Measurements from ENCODE around the gene KCNB1. TPM values are rescaled to one million over a fixed set of nuclear protein-coding genes. Genes with fewer than 3 reads are reported as not detected.

Gene KCNB1
- polyA plus RNA-seq, 1 donor = 2.4 TPM

DNA sequence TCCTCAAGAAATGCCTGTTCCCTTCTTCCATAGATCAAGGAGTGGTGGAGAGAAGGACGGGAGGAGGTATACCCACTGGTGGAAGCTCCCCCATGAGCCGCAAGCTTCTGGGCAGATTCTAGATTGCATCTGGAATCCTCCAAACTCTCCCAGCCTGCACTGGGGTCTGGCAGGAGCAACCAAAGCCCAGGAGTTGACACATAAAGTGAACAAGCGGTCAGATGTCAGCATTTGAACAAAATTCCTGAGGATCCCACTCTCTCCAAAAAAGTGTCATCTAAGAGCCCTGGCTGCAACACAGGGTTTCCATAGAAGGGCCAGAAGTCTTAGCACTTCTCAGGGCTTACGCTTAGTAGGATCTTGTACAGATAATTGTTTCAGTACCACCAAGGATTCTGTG, 88.2 kb downstream of the KCNB1 start:
- Histone ChIP-seq H3K27ac (ENCODE audit: low read length) (peak overlapping the region; percentile 1), H3K9me3 (ENCODE audit: control insufficient read depth, low read depth, low read length) (no peaks in the 10 kb centered on the region), H3K36me3 (ENCODE audit: control insufficient read depth, insufficient read depth, low read length) (no peaks in the 10 kb centered on the region), H3K4me3 (ENCODE audit: low read length) (no peak overlapping the region), H3K4me1 (ENCODE audit: control insufficient read depth, insufficient read depth, low read length) (no peaks in the 10 kb centered on the region), H3K27me3 (ENCODE audit: control insufficient read depth, insufficient read depth, low read length) (peaks cover 5% of the 10 kb centered on the region)
- DNase-seq = no peak
- WGBS (ENCODE audit: insufficient coverage, low lambda C conversion rate) = no CpG with 5 or more reads among the region's 4 CpGs

DNA sequence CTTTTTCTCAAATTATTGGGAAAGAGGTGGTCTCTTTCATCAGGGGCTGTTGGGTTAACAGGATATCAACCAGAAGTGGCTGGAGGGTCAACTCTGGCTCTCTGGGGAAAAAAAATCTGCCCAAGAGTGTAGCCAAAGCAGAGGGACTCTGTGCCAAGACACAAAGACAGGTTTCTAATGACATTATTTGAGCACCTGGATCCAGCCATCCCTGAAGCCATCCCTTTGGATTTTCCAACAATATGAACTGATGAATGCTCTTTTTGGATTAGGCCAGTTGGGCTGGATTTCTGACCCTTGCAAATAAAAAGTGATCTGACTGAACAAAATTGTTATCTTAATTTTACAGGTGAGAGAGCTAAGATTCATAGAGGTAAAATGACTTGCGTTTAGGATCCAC, 88.7 kb downstream of the KCNB1 start:
- Histone ChIP-seq H3K27me3 (ENCODE audit: control insufficient read depth, insufficient read depth, low read length) (peaks cover 5% of the 10 kb centered on the region), H3K9me3 (ENCODE audit: control insufficient read depth, low read depth, low read length) (no peaks in the 10 kb centered on the region), H3K4me1 (ENCODE audit: control insufficient read depth, insufficient read depth, low read length) (no peaks in the 10 kb centered on the region), H3K4me3 (ENCODE audit: low read length) (no peak overlapping the region), H3K27ac (ENCODE audit: low read length) (no peak overlapping the region), H3K36me3 (ENCODE audit: control insufficient read depth, insufficient read depth, low read length) (no peaks in the 10 kb centered on the region)
- no CpG with 5 or more reads among the region's 1 CpG for WGBS (ENCODE audit: insufficient coverage, low lambda C conversion rate)
- no peak for DNase-seq

DNA sequence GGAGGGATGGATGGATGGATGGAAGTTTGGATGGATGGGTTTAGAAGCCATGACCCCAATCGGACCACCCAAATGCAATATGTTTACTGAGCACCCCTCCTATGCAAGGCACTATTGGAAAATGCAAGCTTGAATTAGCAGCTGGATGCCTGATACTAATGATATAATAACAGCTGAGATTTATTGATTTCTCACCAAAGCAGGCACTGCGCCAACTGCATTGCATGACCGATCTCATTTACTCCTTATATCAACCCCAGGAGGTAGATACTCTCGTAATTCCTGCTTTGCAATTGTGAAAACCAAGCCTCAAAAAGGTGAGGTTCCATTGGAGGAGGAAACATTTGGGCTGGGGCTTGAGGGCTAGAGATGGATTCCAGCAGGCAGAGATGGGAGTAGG, 89.7 kb downstream of the KCNB1 start:
- no peak for DNase-seq
- Histone ChIP-seq H3K27me3 (ENCODE audit: control insufficient read depth, insufficient read depth, low read length) (peaks cover 5% of the 10 kb centered on the region), H3K4me3 (ENCODE audit: low read length) (no peak overlapping the region), H3K9me3 (ENCODE audit: control insufficient read depth, low read depth, low read length) (no peaks in the 10 kb centered on the region), H3K36me3 (ENCODE audit: control insufficient read depth, insufficient read depth, low read length) (no peaks in the 10 kb centered on the region), H3K27ac (ENCODE audit: low read length) (no peak overlapping the region), H3K4me1 (ENCODE audit: control insufficient read depth, insufficient read depth, low read length) (no peaks in the 10 kb centered on the region)
- no CpG with 5 or more reads among the region's 4 CpGs for WGBS (ENCODE audit: insufficient coverage, low lambda C conversion rate)

DNA sequence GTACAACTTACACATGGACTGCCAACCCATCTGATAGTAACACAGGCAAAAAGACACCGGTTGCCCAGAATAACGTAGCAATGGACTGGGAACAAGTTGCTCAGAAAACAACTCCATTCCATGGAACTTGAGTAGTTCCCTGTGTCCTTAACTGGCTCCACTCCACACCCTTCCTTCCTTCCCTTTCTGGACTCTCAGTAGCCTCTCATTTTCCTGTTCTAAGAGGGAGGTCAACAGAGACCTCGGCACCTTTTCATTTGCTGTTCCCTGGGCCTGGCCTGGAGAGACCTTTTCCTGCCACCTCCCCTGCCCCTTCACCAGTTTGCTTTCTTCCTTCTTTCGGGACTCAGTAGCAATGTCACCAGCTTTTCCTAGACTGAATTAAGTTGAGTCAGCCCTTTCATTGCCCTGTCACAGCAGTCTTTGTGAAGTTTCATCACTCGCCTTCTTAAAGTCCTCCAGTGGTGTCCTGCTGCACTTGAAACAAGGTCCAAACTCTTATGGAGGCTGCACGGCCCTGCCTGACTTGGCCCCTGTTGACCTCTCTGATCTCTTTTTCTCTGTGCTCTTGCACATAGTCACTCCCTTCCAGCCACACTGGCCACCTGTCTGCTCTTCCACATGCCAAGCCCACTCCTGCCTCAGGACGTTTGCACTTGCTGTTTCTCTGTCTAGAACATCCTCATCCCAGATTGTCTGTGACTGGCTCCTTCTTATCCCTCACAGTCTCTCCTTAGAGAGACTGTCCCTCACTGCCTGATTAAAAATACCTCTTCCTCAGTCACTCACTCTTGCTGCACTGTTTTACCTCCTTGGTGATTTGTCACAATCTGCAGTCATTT, 90.8 kb downstream of the KCNB1 start:
- DNase-seq = no peak
- Histone ChIP-seq H3K36me3 (ENCODE audit: control insufficient read depth, insufficient read depth, low read length) (no peaks in the 10 kb centered on the region), H3K27me3 (ENCODE audit: control insufficient read depth, insufficient read depth, low read length) (peaks cover 6% of the 10 kb centered on the region), H3K4me1 (ENCODE audit: control insufficient read depth, insufficient read depth, low read length) (no peaks in the 10 kb centered on the region), H3K27ac (ENCODE audit: low read length) (no peak overlapping the region), H3K9me3 (ENCODE audit: control insufficient read depth, low read depth, low read length) (no peaks in the 10 kb centered on the region), H3K4me3 (ENCODE audit: low read length) (no peak overlapping the region)
- whole genome bisulfite sequencing (ENCODE audit: insufficient coverage, low lambda C conversion rate) = 100% methylated on average over 2 of the region's 7 CpGs

DNA sequence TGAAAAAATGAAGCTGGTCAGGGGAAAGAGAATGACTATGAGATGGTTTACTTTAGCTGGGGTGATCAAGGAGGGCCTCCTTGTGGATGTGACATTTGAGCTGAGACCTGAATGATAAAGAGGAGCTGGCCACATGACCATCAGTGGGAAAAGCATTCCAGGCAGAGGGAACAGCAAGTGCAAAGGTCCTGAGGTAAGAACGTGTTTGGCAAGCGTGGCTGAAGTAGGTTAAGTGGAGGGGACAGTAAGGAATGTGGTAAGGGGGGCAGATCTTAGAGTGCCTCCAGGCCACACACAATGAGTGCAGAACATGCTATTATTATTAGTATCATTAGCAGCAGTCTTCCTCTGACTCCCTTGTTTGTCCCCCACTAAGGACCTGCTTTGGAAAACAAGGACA, 92.6 kb downstream of the KCNB1 start:
- WGBS (ENCODE audit: insufficient coverage, low lambda C conversion rate) = 80% methylated on average over 2 of the region's 2 CpGs
- H3K27ac ChIP-seq (ENCODE audit: low read length) = no peak overlapping the region

DNA sequence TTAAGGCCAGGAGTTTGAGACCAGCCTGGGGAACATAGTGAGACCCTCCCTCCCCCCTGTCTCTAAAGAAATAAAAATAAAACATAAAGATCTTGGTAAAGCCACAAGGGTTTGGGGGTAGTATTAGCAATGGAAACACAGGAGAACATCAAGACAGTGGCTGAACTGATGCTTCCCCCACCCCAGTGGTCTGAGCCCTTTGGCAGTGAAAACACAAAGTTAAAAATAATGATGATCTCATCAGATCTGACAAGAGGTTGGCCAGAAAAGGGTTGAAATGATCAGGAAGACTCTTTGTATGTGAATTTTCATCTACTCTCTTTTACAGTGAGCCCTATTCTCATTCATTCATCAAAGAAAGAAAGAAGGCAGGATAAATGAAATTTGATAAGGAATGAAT, 93.7 kb downstream of the KCNB1 start:
- H3K27me3 ChIP-seq (ENCODE audit: control insufficient read depth, insufficient read depth, low read length) = peaks cover 6% of the 10 kb centered on the region
- H3K4me3 ChIP-seq (ENCODE audit: low read length) = no peak overlapping the region
- no peaks in the 10 kb centered on the region for H3K9me3 ChIP-seq (ENCODE audit: control insufficient read depth, low read depth, low read length)
- DNase-seq = no peak
- no peak overlapping the region for H3K27ac ChIP-seq (ENCODE audit: low read length)
- no peaks in the 10 kb centered on the region for H3K36me3 ChIP-seq (ENCODE audit: control insufficient read depth, insufficient read depth, low read length)
- H3K4me1 ChIP-seq (ENCODE audit: control insufficient read depth, insufficient read depth, low read length) = no peaks in the 10 kb centered on the region

More for the DNA sequence above, 92.6 kb downstream of the KCNB1 start:
- Histone ChIP-seq H3K4me1 (ENCODE audit: control insufficient read depth, insufficient read depth, low read length) (no peaks in the 10 kb centered on the region), H3K27me3 (ENCODE audit: control insufficient read depth, insufficient read depth, low read length) (peaks cover 6% of the 10 kb centered on the region), H3K36me3 (ENCODE audit: control insufficient read depth, insufficient read depth, low read length) (no peaks in the 10 kb centered on the region), H3K4me3 (ENCODE audit: low read length) (no peak overlapping the region), H3K9me3 (ENCODE audit: control insufficient read depth, low read depth, low read length) (no peaks in the 10 kb centered on the region)
- DNase-seq = no peak

DNA sequence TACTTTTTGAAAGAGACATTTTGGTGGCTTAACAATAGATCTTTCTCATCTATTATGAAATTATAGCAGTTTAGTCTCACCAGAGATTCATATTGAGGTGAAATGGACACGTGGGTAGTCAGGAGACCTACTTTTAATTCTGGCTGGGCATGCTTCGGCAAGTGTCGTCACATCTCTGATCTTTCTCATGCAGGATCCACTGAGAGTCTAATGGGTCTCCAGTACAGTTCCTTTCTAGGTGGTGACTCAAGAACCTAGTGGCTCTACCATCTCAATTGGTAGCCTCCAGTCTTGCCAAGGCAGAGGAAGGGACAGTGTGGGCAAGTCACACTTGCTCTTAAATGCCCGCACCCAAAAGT, 94.9 kb downstream of the KCNB1 start:
- H3K36me3 ChIP-seq (ENCODE audit: control insufficient read depth, insufficient read depth, low read length) = no peaks in the 10 kb centered on the region
- H3K27ac ChIP-seq (ENCODE audit: low read length) = no peak overlapping the region
- WGBS (ENCODE audit: insufficient coverage, low lambda C conversion rate) = no CpG with 5 or more reads among the region's 4 CpGs
- no peaks in the 10 kb centered on the region for H3K9me3 ChIP-seq (ENCODE audit: control insufficient read depth, low read depth, low read length)
- H3K4me3 ChIP-seq (ENCODE audit: low read length) = no peak overlapping the region
- DNase-seq = no peak
- H3K27me3 ChIP-seq (ENCODE audit: control insufficient read depth, insufficient read depth, low read length) = peaks cover 6% of the 10 kb centered on the region
- no peaks in the 10 kb centered on the region for H3K4me1 ChIP-seq (ENCODE audit: control insufficient read depth, insufficient read depth, low read length)

DNA sequence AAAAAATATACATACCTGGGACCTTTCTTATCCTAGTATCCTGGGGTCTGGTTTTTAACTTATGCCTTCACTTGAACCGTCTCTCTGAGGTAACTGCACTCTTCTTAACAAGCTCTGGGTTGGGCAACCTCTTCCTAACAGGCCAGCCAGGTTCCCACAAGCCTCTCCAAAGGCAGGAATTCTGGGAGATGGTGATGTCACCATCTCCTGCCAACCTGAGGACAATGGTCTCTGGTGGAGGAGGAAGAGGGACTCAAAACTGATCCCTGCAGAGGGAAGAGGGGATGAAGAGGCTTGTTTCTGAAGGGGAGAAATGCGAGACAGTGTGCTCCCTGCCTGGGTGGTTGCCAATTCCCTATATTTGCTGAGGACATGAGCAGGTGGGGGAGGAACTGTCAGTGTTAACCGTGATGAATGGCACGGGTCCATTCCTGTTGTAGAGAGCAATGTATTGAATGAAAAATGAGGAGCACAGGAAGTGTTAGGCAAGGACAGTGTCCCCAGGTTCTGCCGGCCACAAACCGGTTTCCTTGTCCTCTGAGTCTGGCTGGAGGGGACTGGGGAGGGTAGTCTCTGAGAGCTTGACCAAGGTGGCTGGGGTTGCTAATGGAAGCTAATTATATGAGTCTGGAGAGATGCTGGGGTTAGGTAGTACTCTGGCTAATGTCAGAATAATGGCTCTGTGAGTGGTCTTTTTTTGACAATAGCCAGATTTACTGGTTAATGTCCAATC, 95.5 kb downstream of the KCNB1 start:
- H3K4me3 ChIP-seq (ENCODE audit: low read length) = no peak overlapping the region
- WGBS (ENCODE audit: insufficient coverage, low lambda C conversion rate) = 20% methylated on average over 1 of the region's 6 CpGs
- DNase-seq = no peak
- H3K27ac ChIP-seq (ENCODE audit: low read length) = no peak overlapping the region
- H3K4me1 ChIP-seq (ENCODE audit: control insufficient read depth, insufficient read depth, low read length) = no peaks in the 10 kb centered on the region
- no peaks in the 10 kb centered on the region for H3K36me3 ChIP-seq (ENCODE audit: control insufficient read depth, insufficient read depth, low read length)
- H3K27me3 ChIP-seq (ENCODE audit: control insufficient read depth, insufficient read depth, low read length) = peaks cover 6% of the 10 kb centered on the region
- no peaks in the 10 kb centered on the region for H3K9me3 ChIP-seq (ENCODE audit: control insufficient read depth, low read depth, low read length)

DNA sequence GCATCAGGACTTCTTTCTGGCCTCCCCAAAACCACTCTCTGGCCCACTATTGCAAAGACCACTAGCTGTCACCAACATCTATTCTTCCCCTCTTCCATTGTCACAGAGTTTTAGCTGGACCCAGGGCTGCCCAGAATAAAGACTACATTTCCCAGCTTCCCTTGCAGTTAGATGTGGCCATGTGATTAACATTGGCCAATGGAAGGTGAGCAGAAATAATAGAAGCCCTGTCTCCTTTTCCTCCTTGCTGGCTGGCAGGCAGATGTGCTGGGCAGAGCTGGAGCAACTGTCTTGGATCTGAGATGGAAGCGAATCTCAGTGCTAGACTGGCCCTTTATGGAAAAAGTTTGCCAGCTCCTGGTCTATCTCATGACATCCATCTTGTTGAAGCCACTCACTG, 97.0 kb downstream of the KCNB1 start:
- Histone ChIP-seq H3K9me3 (ENCODE audit: control insufficient read depth, low read depth, low read length) (no peaks in the 10 kb centered on the region), H3K36me3 (ENCODE audit: control insufficient read depth, insufficient read depth, low read length) (no peaks in the 10 kb centered on the region), H3K4me1 (ENCODE audit: control insufficient read depth, insufficient read depth, low read length) (no peaks in the 10 kb centered on the region), H3K27me3 (ENCODE audit: control insufficient read depth, insufficient read depth, low read length) (peaks cover 2% of the 10 kb centered on the region), H3K4me3 (ENCODE audit: low read length) (no peak overlapping the region), H3K27ac (ENCODE audit: low read length) (no peak overlapping the region)
- WGBS (ENCODE audit: insufficient coverage, low lambda C conversion rate) = no CpG with 5 or more reads among the region's 1 CpG
- DNase-seq = peak in 1 of 2 donors; percentile 6

DNA sequence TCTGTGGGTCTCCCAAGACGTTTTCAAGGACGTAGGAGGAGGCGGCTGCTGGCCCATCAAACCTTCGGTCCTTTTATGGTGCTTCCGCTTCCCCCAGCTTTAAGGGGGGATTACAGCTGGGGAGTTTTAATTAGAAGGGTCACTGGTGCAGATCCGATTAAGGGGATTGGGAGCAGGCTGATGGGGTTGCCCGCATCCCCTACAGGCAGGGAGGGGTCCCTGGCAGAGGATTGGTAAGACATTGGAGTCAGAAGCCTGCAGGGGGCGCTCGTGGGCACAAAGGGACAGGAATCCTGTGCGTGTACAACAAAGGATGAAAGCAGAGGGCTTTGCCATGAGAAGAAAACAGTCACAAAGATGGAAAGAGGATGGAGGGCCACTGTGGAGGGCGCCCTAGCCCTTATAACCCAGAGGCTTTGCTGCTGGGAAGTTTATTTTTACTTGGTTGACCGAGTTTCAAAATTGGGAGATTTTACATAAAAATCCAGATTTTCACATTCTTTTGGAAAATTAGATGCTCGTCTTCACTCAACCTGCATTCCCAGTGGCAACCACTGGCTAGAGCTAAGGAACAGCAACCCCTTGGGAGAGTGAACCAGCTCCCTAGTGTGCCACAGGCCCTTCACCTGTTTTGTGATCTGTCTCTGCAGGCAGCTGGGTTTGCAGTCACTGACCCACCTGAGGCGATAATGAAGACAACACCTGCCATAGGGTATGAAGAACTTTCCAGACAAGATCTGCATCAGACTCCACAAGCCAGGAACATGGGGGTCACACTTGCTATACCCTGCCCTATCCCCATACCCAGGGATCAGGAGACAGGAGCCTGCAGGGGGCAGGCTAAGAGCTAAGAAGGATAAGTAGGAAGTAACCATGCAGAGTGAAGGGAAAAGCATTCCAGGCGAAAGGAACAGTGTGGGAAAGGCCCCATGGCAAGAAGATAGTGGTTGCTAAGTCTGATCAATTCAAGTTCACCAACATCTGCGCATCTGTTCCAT, 97.7 kb downstream of the KCNB1 start:
- WGBS (ENCODE audit: insufficient coverage, low lambda C conversion rate) = 38% methylated on average over 5 of the region's 16 CpGs
- no peak overlapping the region for H3K27ac ChIP-seq (ENCODE audit: low read length)
- peaks cover 4% of the 10 kb centered on the region for H3K27me3 ChIP-seq (ENCODE audit: control insufficient read depth, insufficient read depth, low read length)
- H3K4me3 ChIP-seq (ENCODE audit: low read length) = no peak overlapping the region
- no peaks in the 10 kb centered on the region for H3K36me3 ChIP-seq (ENCODE audit: control insufficient read depth, insufficient read depth, low read length)
- H3K9me3 ChIP-seq (ENCODE audit: control insufficient read depth, low read depth, low read length) = no peaks in the 10 kb centered on the region
- no peaks in the 10 kb centered on the region for H3K4me1 ChIP-seq (ENCODE audit: control insufficient read depth, insufficient read depth, low read length)
- DNase-seq = peak; percentile 31 to 32
